Transverse colon (tissue), 4 donors: ENCODE measurements around the gene RAI14. TPM values are rescaled to one million over a fixed set of nuclear protein-coding genes. Genes with fewer than 3 reads are reported as not detected.

ENCODE experiments used
- DNase-seq: peaks from one replicate; pipeline ENCODE4 v3.0.0-alpha.2; 2019
- H3K27ac ChIP-seq, 4 donors: fragments of 200-600 bp; sonication (generic); 2 replicates each; pipeline ENCODE4 v1.5.1; 2016 to 2018; ENCODE audit warnings: inconsistent platforms in 4 of 4
- H3K27me3 ChIP-seq: fragments of 200-600 bp; sonication (generic); 2 replicates; pipeline ENCODE4 v1.5.1; 2017; ENCODE audit warnings: inconsistent platforms
- H3K36me3 ChIP-seq, 4 donors: fragments of 200-600 bp; sonication (generic); 2 replicates each; pipeline ENCODE4 v1.5.1; 2017 to 2019; ENCODE audit warnings: inconsistent platforms in 4 of 4
- H3K4me1 ChIP-seq, 4 donors: fragments of 200-600 bp; sonication (generic); 2 replicates each; pipeline ENCODE4 v1.5.1; 2017 to 2020; ENCODE audit warnings: inconsistent platforms in 4 of 4
- H3K4me3 ChIP-seq, 4 donors: fragments of 200-600 bp; sonication (generic); 1 replicate in 1 of 4; 2 replicates in 3 of 4; pipeline versions ENCODE4 v1.5.1 to v1.6.1; 2017 to 2019; ENCODE audit warnings: inconsistent platforms in 4 of 4
- H3K9me3 ChIP-seq, 2 donors: fragments of 200-600 bp; sonication (generic); 2 replicates each; pipeline ENCODE4 v1.5.1; 2017 to 2019; ENCODE audit warnings: inconsistent platforms in 2 of 2
- CTCF ChIP-seq, 5 experiments: fragments of 200-600 bp in 3 of 5; fragments of 450-650 bp in 2 of 5; sonication (generic) in 3 of 5; IDR thresholded peaks; 1 replicate in 2 of 5; 2 replicates in 3 of 5; pipeline ENCODE4 v1.5.1; 2016 to 2017; ENCODE audit warnings: antibody characterized with exemption in 5 of 5, inconsistent platforms in 3 of 5, mild to moderate bottlenecking in 2 of 5, moderate library complexity in 1 of 5
- EP300 ChIP-seq: sonication (generic); formaldehyde crosslinking; IDR thresholded peaks from one replicate; pipeline ENCODE4 v1.6.1; 2017; ENCODE audit warnings: antibody characterized with exemption, low read depth
- POLR2A ChIP-seq: fragments of 450-650 bp; IDR thresholded peaks from one replicate; pipeline ENCODE4 v1.6.1; 2016; ENCODE audit warnings: antibody characterized with exemption, mild to moderate bottlenecking, moderate library complexity
- POLR2AphosphoS5 ChIP-seq, 3 donors: sonication (generic); formaldehyde crosslinking; IDR thresholded peaks; one replicate each; pipeline ENCODE4 v1.6.1; 2016; ENCODE audit warnings: antibody characterized with exemption in 3 of 3
- WGBS, 2 donors: methylation state at CpG; one replicate each; pipeline ENCODE4 v1.1.5; 2018; ENCODE audit warnings: low coverage in 1 of 2; 5-methylcytosine and 5-hydroxymethylcytosine counted together
- in situ Hi-C, 4 donors: fragments of 200-750 bp; cut with MboI; loops; one replicate each; pipeline versions ENCODE4 v1.15.0 to v1.15.1; 2017; ENCODE audit warnings: low sequenced_read_pairs in 3 of 4, low pct_ligation_motif_present in 1 of 4, low pct_unique_long_range_greater_than_20kb in 1 of 4
- intact Hi-C: fragments of 100-400 bp; cut with DNase I; formaldehyde crosslinking; loops from one replicate; pipeline ENCODE4 v1.15.1; 2023; ENCODE audit warnings: low total_unique reads
- total RNA-seq, 4 donors: library from RNA; depleted of rRNA; stranded (reverse); fragments of >200 nt; gene quantifications; one replicate each; pipeline ENCODE4 v1.1.0, GENCODE V29; 2016

Gene RAI14
- total RNA-seq, 4 donors from 2014 or later, result 13.9 to 18.3 (median 15.3) TPM

GRCh38 chr5:34866989-34867471, 210.9 kb downstream of the RAI14 start:
- no peak for TF ChIP-seq EP300
- no peak for TF ChIP-seq POLR2A
- TF ChIP-seq POLR2AphosphoS5 (IDR thresholded peaks at IDR 0.05), result no peak
- TF ChIP-seq CTCF (IDR thresholded peaks at IDR 0.05), result no peak
- H3K9me3 ChIP-seq, result no peaks in the 10 kb centered on the region
- no peaks in the 10 kb centered on the region for H3K4me1 ChIP-seq
- WGBS, 2 donors, result 73 to 91% methylated on average over 3 of the region's 3 CpGs
- no peak overlapping the region for H3K27ac ChIP-seq
- DNase-seq, result peak; percentile 7
- H3K4me3 ChIP-seq, result no peak overlapping the region
- H3K36me3 ChIP-seq, result no peaks in the 10 kb centered on the region
- intact Hi-C loops, result no loop called here
- in situ Hi-C loops, result no loop called here
- H3K27me3 ChIP-seq, result no peaks in the 10 kb centered on the region

- TF ChIP-seq CTCF (IDR thresholded peaks at IDR 0.05), result no peak
- no peak for TF ChIP-seq POLR2A
- no peak for TF ChIP-seq EP300
- TF ChIP-seq POLR2AphosphoS5 (IDR thresholded peaks at IDR 0.05), result no peak
- H3K36me3 ChIP-seq, result no peaks in the 10 kb centered on the region
- no peak for DNase-seq
- WGBS, 2 donors, result 89 to 100% methylated on average over 3 of the region's 3 CpGs
- H3K27me3 ChIP-seq, result no peaks in the 10 kb centered on the region
- no peaks in the 10 kb centered on the region for H3K9me3 ChIP-seq
- no peak overlapping the region for H3K27ac ChIP-seq
- no peak overlapping the region for H3K4me3 ChIP-seq
- H3K4me1 ChIP-seq, result no peaks in the 10 kb centered on the region
- in situ Hi-C loops (no loop called here), intact Hi-C loops (no loop called here)
Measured at GRCh38 chr5:34867660-34868059, 211.5 kb downstream of the RAI14 start.

GRCh38 chr5:34868791-34869190, 212.7 kb downstream of the RAI14 start:
- Histone ChIP-seq H3K9me3 (no peaks in the 10 kb centered on the region), H3K4me1 (no peaks in the 10 kb centered on the region), H3K36me3 (no peaks in the 10 kb centered on the region), H3K27ac (no peak overlapping the region), H3K27me3 (no peaks in the 10 kb centered on the region), H3K4me3 (no peak overlapping the region)
- WGBS, 2 donors, result 97 to 100% methylated on average over 1 of the region's 1 CpG
- TF ChIP-seq CTCF (IDR thresholded peaks at IDR 0.05), result no peak
- DNase-seq, result no peak
- intact Hi-C loops (no loop called here), in situ Hi-C loops (no loop called here)

GRCh38 chr5:34869256-34869655, 213.1 kb downstream of the RAI14 start:
- no peak for DNase-seq
- in situ Hi-C loops, result no loop called here
- TF ChIP-seq POLR2AphosphoS5 (IDR thresholded peaks at IDR 0.05), result no peak
- no peak for TF ChIP-seq EP300
- TF ChIP-seq POLR2A, result no peak
- TF ChIP-seq CTCF (IDR thresholded peaks at IDR 0.05), result no peak
- 97 to 100% methylated on average over 1 of the region's 1 CpG for WGBS, 2 donors
- Histone ChIP-seq H3K9me3 (no peaks in the 10 kb centered on the region), H3K4me3 (no peak overlapping the region), H3K4me1 (no peaks in the 10 kb centered on the region), H3K36me3 (no peaks in the 10 kb centered on the region), H3K27me3 (no peaks in the 10 kb centered on the region), H3K27ac (no peak overlapping the region)
- intact Hi-C loops, result no loop called here
